Measurements from ENCODE around the gene RNF115.

GRCh38 chr1:145824499-145824842 is 576 bp upstream of the RNF115 start:
- TF ChIP-seq, protein P1, sequence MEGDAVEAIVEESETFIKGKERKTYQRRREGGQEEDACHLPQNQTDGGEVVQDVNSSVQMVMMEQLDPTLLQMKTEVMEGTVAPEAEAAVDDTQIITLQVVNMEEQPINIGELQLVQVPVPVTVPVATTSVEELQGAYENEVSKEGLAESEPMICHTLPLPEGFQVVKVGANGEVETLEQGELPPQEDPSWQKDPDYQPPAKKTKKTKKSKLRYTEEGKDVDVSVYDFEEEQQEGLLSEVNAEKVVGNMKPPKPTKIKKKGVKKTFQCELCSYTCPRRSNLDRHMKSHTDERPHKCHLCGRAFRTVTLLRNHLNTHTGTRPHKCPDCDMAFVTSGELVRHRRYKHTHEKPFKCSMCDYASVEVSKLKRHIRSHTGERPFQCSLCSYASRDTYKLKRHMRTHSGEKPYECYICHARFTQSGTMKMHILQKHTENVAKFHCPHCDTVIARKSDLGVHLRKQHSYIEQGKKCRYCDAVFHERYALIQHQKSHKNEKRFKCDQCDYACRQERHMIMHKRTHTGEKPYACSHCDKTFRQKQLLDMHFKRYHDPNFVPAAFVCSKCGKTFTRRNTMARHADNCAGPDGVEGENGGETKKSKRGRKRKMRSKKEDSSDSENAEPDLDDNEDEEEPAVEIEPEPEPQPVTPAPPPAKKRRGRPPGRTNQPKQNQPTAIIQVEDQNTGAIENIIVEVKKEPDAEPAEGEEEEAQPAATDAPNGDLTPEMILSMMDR (conservative IDR thresholded peaks at IDR 0.05; ENCODE audit: low read length) = no peak
- TF ChIP-seq EZH2phosphoT487 (IDR thresholded peaks at IDR 0.05; ENCODE audit: borderline replicate concordance) = no peak

All from Loucy (cell line).